NCI-H510A treated with DMSO at 0.1 percent for 48 hours (cell line): Measurements from ENCODE around the gene TFAP2C.
"Not testable (repeated sequence)": the region's sequence is repeated elsewhere in the genome, so short reads cannot be mapped to it uniquely, and the experiment has no call there.

ENCODE experiments used
- DNase-seq: peaks from one replicate; lab custom pipeline; 2025; lab: John Stamatoyannopoulos, UW

TFAP2C gene

DNA sequence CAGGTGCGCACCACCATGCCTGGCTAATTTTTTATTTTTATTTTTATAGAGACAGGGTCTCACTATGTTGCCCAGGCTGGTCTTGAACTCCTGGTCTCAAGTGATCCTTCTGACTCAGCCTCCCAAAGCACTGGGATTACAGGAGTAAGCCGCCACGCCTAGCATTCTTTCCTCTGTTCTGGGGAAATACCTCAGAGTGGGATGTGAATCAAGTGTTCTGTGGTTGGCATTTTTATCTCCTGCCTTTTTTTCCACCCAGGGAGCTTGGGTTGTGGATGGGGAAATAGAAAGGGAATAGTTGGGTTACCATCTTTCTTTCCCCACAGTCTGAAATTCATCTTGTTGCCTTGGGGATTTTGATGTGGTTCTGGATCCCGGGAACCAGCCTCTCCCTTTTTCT lies 24.1 kb downstream of the TFAP2C start:
- DNase-seq = no peak

DNA sequence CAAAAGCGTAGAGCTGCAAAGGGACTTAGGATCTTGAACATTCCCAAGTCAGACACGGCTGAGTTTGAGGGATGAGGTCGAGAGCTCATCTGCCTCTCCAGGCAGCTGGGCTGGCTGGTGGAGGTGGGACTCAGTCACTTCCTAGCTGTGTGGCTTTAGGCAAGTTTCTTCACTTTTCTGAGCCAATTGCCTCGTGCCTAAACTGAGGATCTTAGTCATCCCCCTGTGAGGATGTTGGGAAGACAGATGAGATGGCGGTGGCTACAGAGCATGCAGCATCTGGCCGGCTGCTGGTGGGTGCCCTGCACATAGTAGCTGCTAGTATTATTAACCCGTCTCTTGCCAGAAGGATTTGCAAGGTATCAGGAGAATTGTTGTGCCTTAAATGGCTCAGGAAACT lies 27.5 kb downstream of the TFAP2C start:
- DNase-seq = no peak

DNA sequence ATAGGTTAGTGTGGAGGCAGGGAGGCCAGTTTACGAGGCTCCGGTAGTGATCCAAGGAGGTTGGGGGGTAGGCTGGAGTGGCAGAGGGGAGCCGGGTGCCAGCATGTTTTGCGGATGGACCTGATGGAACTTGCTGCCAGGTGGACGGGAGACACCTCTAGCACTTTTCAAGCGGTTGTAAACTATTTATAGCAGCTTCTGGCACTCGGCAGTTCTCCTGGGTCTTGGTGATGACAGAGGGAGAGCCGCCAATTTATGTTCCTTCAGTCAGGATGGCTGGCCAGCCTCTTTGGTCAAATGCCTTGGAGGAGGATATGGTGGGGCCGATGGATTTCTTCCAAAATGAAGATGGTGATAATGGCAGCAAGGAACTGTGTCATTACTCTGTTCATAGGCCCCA lies 28.8 kb downstream of the TFAP2C start:
- DNase-seq = no peak

DNA sequence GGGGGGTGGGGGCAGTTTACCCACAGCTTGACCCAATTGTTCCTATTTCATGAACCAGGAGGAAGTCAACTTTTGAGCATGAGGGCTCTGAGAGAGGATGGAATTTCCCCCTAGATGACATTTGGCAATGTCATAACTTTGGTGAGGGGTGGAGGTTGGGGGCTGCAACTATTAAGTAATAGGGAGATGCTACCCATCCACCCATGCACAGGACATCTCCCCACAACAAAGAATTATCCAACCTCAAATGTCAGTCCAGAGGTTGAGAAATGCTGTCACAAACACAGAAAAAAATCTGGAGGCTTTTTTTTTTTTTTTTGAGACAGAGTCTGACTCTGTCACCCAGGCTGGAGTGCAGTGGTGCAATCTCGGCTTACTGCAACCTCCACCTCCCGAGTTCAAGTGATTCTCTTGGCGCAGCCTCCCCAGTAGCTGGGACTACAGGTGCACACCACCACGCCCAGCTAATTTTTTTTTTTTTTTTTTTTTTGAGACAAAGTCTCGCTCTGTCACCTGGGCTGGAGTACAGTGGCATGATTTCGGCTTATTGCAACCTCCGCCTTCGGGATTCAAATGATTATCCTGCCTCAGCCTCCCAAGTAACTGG lies 29.3 kb downstream of the TFAP2C start:
- DNase-seq = not testable (repeated sequence)

DNA sequence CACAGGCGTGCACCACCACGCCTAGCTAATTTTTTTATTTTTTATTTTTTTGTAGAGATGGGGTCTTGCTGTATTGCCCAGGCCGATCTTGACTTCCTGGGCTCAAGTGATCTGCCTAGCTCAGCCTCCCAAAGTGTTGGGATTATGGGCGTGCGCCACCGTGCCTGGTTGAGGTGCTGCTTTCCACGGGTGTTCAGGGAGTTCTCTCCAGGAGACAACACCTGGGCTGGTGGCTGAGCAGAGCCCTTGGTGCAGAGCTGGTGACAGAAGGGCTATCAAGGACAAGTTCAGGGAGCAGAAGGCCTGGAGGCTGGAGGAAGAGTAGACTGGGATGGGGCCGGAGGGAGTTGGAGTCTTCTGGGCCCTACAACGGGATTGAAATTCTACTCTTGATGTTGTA lies 34.6 kb downstream of the TFAP2C start:
- DNase-seq = no peak

DNA sequence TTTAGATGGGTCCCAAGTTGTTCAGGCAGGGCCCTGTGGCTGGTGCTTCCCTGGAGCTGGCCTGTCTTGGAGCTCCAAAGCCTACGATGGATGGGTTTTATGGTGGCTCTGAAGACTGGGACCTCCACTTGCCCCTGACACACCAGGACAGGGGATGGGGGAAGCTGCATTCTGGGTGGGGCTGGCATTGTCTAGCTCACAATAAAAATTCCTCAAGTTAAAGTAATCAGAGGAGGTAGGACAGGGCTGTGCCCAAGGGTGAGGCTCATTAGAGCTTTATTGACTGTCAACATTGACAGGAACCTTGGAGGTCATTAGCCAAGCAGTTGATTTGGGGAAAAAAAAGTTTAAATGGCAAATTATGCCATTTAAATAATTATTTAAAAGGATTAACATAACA lies 35.7 kb downstream of the TFAP2C start:
- no peak for DNase-seq

DNA sequence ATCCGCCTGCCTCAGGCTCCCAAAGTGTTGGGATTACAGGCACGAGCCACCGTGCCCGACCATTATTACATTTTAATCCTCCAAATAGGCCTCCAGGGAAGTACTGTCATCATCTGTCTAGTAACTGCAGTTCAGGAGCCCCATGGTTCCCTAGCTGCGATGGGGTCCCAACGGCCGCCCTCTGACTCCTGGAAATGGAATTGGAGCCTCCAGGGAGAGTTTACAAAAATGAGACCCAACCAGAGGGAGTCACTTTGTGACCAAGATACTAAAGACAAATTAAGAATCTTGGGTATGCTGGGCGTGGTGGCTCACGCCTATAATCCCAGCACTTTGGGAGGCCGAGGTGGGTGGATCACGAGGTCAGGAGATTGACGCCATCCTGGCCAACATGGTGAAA lies 36.7 kb downstream of the TFAP2C start:
- no peak for DNase-seq

DNA sequence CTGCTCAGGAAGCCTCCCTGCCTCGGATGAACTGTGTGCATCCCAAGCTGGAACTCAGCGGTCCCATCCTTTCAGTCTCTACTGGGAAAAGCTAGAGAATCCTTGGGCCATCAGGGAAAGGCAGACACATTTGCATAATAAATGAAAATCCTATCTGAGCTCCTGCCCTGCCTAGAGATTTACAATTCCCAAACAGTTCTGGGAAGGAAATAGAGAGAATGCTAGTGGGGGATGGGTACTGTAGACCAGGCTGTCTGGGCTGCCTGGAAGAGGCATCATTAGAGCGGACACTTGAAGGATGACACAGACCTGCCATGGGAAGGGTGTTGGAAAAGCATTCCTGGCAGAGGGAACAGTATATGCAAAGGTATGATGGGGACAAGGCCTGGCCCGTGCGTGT lies 44.3 kb downstream of the TFAP2C start:
- no peak for DNase-seq

DNA sequence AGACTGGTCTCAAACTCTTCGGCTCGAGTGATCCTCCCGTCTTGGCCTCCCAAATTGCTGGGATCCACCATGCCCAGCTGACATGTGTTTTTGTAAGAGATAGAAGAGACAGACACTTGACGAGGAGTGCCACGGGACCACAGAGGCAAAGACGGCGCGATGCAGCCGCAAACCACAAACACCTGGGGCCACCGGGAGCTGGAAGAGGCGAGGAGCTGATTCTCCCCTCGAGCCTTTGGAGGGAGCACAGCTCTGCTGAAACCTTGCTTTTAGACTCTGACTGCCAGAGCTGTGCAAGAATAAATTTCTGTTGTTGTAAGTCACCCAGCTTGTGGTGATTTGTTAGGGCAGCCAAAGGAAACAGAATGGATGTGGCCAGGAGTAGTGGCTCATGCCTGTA lies 46.9 kb downstream of the TFAP2C start:
- no peak for DNase-seq

DNA sequence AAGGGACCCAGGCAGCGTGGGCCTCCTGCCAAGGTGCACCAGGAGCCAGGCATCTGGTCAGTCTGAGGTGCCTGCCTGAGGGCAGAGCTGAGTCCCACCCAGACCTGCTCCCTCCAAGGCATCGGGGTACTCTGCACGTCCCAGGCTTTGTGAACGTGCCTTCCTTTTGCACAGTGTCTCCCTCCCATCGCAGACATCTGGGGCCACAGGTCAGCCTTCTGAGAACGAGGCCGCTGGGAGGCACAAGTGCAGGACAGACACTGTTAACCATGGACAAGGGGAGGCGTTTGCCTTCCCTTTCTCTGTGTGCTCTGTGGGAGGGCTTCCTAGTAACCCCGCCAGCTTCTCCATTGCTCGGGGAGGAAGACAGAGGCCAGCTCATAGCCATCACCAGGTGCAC lies 47.6 kb downstream of the TFAP2C start:
- no peak for DNase-seq

DNA sequence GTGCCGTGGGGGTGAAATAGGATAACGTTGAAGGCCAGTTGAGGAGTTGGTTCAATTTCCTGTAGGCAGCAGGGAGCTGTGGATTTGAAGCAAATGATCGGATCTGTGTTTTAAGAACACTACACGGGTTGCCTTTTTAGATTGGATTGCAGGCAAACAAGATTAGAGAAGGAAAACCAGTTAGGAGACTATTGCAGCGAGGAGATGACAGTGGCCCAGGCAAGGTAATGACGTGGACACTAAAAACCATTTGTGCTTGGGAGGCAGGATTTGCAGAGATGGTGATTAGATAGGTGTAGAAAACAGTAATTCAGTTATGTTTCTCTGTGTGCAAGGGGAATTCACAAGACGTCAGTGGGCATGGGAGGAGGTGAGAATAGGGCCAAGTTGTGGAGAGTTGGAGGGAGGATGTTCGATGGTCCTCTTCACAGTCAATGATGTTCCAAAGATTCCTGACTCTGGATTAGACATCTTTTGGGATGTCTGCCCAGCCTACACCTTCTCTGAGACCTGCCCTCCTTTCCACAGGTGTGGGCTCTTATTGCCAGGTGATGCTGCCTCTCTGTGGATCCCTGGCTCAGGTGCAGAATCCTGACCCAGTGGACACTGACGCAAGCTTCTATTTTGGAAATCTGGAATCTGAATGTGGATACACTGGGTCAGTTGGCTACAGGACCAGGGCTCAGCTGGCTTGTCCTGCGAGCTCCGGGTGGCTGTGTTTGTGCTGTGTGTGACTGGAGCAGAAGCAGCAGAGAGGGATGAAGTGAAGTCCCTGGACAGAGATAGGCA lies 54.2 kb downstream of the TFAP2C start:
- DNase-seq = no peak

DNA sequence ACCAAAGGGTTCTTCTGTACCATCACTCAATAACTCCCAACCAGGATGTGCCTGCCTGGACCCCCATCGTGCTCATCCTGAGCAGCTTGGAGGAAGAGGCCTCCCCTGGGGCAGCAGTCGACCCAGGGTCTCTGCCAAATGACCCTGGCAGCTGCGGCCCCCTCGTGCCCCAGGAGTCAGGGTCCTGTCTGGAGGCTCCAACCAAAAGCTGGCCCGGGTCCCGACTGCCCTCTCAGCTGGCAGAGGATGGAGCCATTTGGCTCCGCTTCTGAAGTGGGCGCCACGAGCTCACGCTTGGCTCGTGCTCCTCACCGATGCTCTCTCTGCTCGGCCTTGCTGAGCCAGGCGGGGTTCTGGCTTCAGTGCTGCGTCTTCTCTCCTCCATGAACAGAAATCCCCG lies 56.8 kb downstream of the TFAP2C start:
- no peak for DNase-seq

DNA sequence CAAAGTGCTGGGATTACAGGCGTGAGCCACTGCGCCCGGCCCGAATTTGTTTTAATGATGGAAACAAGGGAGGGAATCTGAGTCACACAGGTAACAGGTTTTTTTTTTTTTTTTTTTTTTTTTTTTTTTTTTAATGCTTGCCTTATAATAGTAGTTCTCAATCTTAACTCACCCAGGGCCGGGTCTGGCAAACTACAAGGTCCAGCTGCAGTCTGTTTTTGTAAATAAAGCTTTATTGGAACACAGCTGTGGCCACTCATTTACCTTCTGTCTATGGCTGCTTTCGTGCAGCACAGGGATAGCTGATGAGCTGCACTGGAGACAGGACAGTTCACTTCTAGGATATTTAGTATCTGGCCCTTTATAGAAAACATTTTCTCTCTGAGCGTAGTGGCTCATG lies 58.0 kb downstream of the TFAP2C start:
- no peak for DNase-seq

DNA sequence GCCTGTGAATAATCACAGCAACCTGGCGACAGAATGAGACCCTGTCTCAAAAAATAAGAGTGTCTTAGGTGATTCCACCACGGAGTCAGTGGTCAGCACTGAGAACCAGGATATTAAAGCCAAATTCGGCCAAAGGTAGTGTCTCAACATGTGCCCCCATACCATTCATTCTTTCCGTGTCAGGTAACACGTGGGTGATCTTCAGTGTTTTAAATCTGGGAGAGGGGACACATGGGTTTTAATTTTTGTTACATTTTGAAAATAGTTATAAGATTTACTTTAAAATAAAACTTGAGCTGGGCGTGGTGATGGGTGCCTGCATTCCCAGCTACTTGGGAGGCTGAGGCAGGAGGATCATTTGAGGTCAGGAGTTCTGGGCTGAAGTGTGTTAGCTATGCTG lies 59.0 kb downstream of the TFAP2C start:
- DNase-seq = no peak
